Activated CD4-positive, alpha-beta memory T cell treated with anti-CD3 and anti-CD28 coated beads, Interleukin-2, amount 10 ng/mL, durations not matched to agents 7 days and 5 days (primary cell): ENCODE measurements around the gene ATRAID. TPM values are rescaled to one million over a fixed set of nuclear protein-coding genes. Genes with fewer than 3 reads are reported as not detected.
A peak's percentile ranks its signal among the peaks of the same experiment; 100 is the strongest.
"Not testable (repeated sequence)": the region's sequence is repeated elsewhere in the genome, so short reads cannot be mapped to it uniquely, and the experiment has no call there.

Source experiments
- CTCF ChIA-PET: fragments of 350-600 bp; sonication (Branson Sonifier 250); formaldehyde crosslinking; loops from one replicate; lab custom pipeline; 2021; ENCODE audit warnings: antibody characterized with exemption, inconsistent platforms; lab: Charles Lee
- POLR2A ChIA-PET: fragments of 350-600 bp; sonication (Branson Sonifier 250); formaldehyde crosslinking; loops from one replicate; lab custom pipeline; 2021; ENCODE audit warnings: antibody characterized with exemption; lab: Charles Lee
- DNase-seq: peaks from one replicate; pipeline ENCODE4 v3.0.0-alpha.2; 2020
- H3K27ac Mint-ChIP-seq: one replicate; pipeline ENCODE4 v1.8.0; 2021; ENCODE audit warnings: mild to moderate bottlenecking, mixed read lengths
- H3K27me3 Mint-ChIP-seq: one replicate; pipeline ENCODE4 v1.8.0; 2021; ENCODE audit warnings: mixed read lengths
- H3K36me3 Mint-ChIP-seq: one replicate; pipeline ENCODE4 v1.8.0; 2021; ENCODE audit warnings: low read depth, mixed read lengths
- H3K4me1 Mint-ChIP-seq: one replicate; pipeline ENCODE4 v1.8.0; 2021; ENCODE audit warnings: mixed read lengths
- H3K4me3 Mint-ChIP-seq: one replicate; pipeline ENCODE4 v1.8.0; 2021; ENCODE audit warnings: mild to moderate bottlenecking, mixed read lengths
- H3K9me3 Mint-ChIP-seq: one replicate; pipeline ENCODE4 v1.8.0; 2021; ENCODE audit warnings: mixed read lengths
- total RNA-seq, 2 experiments: library from RNA; stranded (reverse); gene quantifications; one replicate each; pipeline ENCODE4 v1.2.3, GENCODE V29; 2021

ATRAID gene
- total RNA-seq, 2 experiments from 2014 or later: 94.9 to 97.8 TPM

- POLR2A ChIA-PET: no interaction called here
- H3K36me3 Mint-ChIP-seq: no peaks in the 10 kb centered on the region
- no peak overlapping the region for H3K4me3 Mint-ChIP-seq
Measured at GRCh38 chr2:27179344-27180000, 32.4 kb upstream of the ATRAID start.

GRCh38 chr2:27182346-27182745 is 29.5 kb upstream of the ATRAID start:
- POLR2A ChIA-PET: no interaction called here
- no peaks in the 10 kb centered on the region for H3K9me3 Mint-ChIP-seq
- CTCF ChIA-PET: interaction anchor here (1.4 kb wide), 1 partner anchor 9 kb away, joined by 3 read pairs; no protein-coding TSS in a partner anchor

More at GRCh38 chr2:27179344-27180000, 32.4 kb upstream of the ATRAID start:
- Mint-ChIP-seq H3K27me3 (peaks cover 39% of the 10 kb centered on the region), H3K4me1 (no peaks in the 10 kb centered on the region), H3K9me3 (no peaks in the 10 kb centered on the region), H3K27ac (no peak overlapping the region)
- CTCF ChIA-PET: interaction anchor here (1.1 to 1.4 kb wide), 2 partner anchors 10 to 46 kb away, joined by 3 to 4 read pairs; partner anchors contain the start of gene PREB
- DNase-seq: no peak

GRCh38 chr2:27184115-27184514 is 27.7 kb upstream of the ATRAID start:
- no peak overlapping the region for H3K4me3 Mint-ChIP-seq
- ChIA-PET CTCF (interaction anchor here (0.9 kb wide), 1 partner anchor 196 kb away, joined by 3 read pairs; no protein-coding TSS in a partner anchor), POLR2A (interaction anchor here (0.9 to 1.4 kb wide), 2 partner anchors 28 to 34 kb away, joined by 3 to 4 read pairs; partner anchors contain the start of genes ATRAID and SLC5A6)
- H3K4me1 Mint-ChIP-seq: no peaks in the 10 kb centered on the region
- H3K27me3 Mint-ChIP-seq: peaks cover 38% of the 10 kb centered on the region
- H3K9me3 Mint-ChIP-seq: no peaks in the 10 kb centered on the region
- DNase-seq: no peak
- no peaks in the 10 kb centered on the region for H3K36me3 Mint-ChIP-seq
- no peak overlapping the region for H3K27ac Mint-ChIP-seq

More at GRCh38 chr2:27182346-27182745, 29.5 kb upstream of the ATRAID start:
- H3K4me3 Mint-ChIP-seq: no peak overlapping the region
- no peak overlapping the region for H3K27ac Mint-ChIP-seq
- no peaks in the 10 kb centered on the region for H3K36me3 Mint-ChIP-seq
- no peaks in the 10 kb centered on the region for H3K4me1 Mint-ChIP-seq
- H3K27me3 Mint-ChIP-seq: peaks cover 45% of the 10 kb centered on the region
- no peak for DNase-seq

- Mint-ChIP-seq H3K27me3 (peaks cover 31% of the 10 kb centered on the region), H3K4me1 (no peaks in the 10 kb centered on the region), H3K4me3 (no peak overlapping the region), H3K36me3 (no peaks in the 10 kb centered on the region), H3K27ac (no peak overlapping the region), H3K9me3 (no peaks in the 10 kb centered on the region)
- ChIA-PET POLR2A (interaction anchor here (1.3 to 1.4 kb wide), 2 partner anchors 26 to 36 kb away, joined by 3 to 4 read pairs; partner anchors contain the start of gene ATRAID), CTCF (interaction anchor here (1.1 to 1.2 kb wide), 2 partner anchors 14 to 16 kb away, joined by 3 to 5 read pairs; no protein-coding TSS in a partner anchor)
- no peak for DNase-seq
Measured at GRCh38 chr2:27185331-27186026, 26.4 kb upstream of the ATRAID start.

DNA sequence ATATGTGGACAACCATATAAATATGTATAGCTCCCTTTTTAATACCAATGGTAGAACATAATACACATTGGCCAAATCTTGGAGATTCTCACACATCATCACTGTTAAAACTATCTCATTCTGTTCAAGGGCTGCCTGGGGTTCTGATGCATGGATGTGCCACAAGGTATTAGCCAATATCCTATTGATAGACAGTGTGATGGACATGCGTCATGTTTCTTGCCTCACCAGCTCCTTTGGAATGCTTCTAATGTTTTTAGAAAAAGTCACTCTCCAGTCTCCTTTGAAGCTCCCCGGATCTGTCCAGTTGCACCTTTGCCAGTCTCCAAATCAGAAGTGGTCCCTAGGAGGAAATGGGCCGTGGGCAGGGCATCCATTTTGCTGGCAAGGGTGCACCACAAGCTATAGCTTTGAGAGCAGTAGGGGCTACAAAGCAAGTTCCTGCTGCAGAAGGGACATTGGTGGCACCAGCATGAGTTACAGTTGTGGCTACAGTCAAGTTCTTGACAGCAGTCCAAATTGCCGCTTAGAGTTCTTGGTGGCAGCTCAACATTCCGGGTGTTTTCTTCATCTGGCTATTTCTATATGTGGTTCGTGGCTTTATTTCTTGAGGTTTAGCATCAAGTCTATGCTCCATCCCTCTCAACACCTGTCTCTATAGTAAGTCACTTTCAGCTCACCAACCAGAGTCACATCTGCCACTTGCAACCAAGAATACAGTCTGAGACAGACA is 25.1 kb upstream of the ATRAID start:
- no peaks in the 10 kb centered on the region for H3K36me3 Mint-ChIP-seq
- no peaks in the 10 kb centered on the region for H3K4me1 Mint-ChIP-seq
- CTCF ChIA-PET: interaction anchor here (0.6 to 1.6 kb wide), 5 partner anchors 16 to 225 kb away, joined by 3 to 5 read pairs (median 3); no protein-coding TSS in a partner anchor
- peaks cover 25% of the 10 kb centered on the region for H3K27me3 Mint-ChIP-seq
- no peaks in the 10 kb centered on the region for H3K9me3 Mint-ChIP-seq
- no peak for DNase-seq
- H3K4me3 Mint-ChIP-seq: no peak overlapping the region
- no peak overlapping the region for H3K27ac Mint-ChIP-seq
- POLR2A ChIA-PET: interaction anchor here (1.3 kb wide), 1 partner anchor 25 kb away, joined by 3 read pairs; the partner anchor contains the start of gene ATRAID

DNA sequence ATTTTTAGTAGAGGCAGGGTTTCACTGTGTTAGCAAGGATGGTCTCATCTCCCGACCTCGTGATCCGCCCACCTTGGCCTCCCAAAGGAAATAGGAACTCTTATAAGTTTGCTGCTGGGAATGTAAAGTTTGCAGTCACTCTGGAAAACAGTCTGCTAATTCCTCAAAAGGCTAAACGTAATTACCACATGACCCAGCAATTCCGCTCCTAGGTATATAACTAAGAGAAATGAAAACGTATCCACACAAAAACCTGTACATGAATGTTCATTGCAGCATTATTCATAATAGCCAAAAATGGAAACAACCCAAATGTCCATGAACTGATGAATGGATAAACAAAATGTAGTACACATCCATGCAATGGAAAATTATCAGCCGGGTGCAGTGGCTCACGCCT is 21.9 kb upstream of the ATRAID start:
- DNase-seq: no peak
- POLR2A ChIA-PET: no interaction called here
- H3K36me3 Mint-ChIP-seq: no peaks in the 10 kb centered on the region
- H3K27me3 Mint-ChIP-seq: peaks cover 14% of the 10 kb centered on the region
- no peak overlapping the region for H3K4me3 Mint-ChIP-seq
- no peaks in the 10 kb centered on the region for H3K4me1 Mint-ChIP-seq
- CTCF ChIA-PET: no interaction called here
- no peak overlapping the region for H3K27ac Mint-ChIP-seq
- no peaks in the 10 kb centered on the region for H3K9me3 Mint-ChIP-seq

- DNase-seq: peak; percentile 45
- ChIA-PET CTCF (interaction anchor here (0.6 to 1.6 kb wide), 15 partner anchors 8 to 1654 kb away, joined by 3 to 12 read pairs (median 3); partner anchors contain the start of genes ABHD1 and KHK), POLR2A (no interaction called here)
- Mint-ChIP-seq H3K36me3 (no peaks in the 10 kb centered on the region), H3K27me3 (peaks cover 12% of the 10 kb centered on the region), H3K9me3 (no peaks in the 10 kb centered on the region), H3K4me1 (no peaks in the 10 kb centered on the region), H3K27ac (no peak overlapping the region), H3K4me3 (no peak overlapping the region)
Measured at GRCh38 chr2:27191070-27191829, 20.6 kb upstream of the ATRAID start.

DNA sequence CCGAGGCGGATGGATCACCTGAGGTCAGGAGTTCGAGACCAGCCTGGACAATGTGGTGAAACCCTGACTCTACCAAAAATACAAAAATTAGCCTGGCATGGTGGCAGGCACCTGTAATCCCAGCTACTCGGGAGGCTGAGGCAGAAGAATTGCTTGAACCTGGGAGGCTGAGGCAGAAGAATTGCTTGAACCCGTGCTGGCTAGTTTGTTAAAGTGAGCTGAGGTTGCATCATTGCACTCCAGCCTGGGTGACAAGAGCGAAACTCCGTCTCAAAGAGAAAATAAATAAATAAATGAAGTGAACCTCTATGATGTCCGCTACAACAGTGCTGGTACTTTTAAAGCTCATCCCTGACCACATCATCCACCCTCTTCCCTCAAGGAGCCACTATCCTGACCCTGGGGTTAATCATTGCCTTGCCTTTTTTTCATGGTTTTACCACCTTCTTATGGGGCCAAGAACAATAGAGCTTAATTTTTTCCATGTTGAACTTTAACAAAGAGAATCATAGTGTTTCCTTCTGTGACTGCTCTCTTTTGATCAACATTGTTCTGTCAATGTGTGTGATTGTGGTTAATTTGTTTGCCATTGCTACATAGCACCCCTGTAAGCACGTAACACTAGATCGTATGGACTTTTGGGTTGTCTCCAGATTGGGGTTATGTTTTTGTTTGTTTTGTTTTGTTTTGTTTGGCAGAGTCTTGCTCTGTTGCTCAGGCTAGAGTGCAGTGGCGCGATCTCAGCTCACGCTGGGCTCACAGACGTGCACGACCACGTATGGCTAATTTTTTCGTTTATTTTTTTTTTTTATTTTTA is 17.1 kb upstream of the ATRAID start:
- ChIA-PET POLR2A (no interaction called here), CTCF (no interaction called here)
- Mint-ChIP-seq H3K27ac (no peak overlapping the region), H3K36me3 (no peaks in the 10 kb centered on the region), H3K9me3 (no peaks in the 10 kb centered on the region), H3K4me3 (no peak overlapping the region), H3K27me3 (peaks cover 5% of the 10 kb centered on the region), H3K4me1 (no peaks in the 10 kb centered on the region)
- no peak for DNase-seq

DNA sequence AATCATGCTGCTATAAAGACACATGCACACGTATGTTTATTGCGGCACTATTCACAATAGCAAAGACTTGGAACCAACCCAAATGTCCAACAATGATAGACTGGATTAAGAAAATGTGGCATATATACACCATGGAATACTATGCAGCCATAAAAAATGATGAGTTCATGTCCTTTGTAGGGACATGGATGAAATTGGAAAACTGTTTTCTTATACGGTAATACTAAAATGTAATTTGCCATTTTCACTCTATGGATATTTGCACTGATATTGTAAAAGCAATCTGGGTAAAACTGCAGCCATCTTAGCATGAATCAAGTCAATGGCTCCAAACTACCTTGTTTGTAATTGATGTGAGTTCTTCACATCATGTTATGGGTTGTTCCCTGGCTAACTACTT is 16.0 kb upstream of the ATRAID start:
- DNase-seq, H3K27me3 Mint-ChIP-seq, H3K9me3 Mint-ChIP-seq, POLR2A ChIA-PET, H3K4me3 Mint-ChIP-seq, H3K27ac Mint-ChIP-seq, CTCF ChIA-PET, H3K4me1 Mint-ChIP-seq, H3K36me3 Mint-ChIP-seq: not testable (repeated sequence)

DNA sequence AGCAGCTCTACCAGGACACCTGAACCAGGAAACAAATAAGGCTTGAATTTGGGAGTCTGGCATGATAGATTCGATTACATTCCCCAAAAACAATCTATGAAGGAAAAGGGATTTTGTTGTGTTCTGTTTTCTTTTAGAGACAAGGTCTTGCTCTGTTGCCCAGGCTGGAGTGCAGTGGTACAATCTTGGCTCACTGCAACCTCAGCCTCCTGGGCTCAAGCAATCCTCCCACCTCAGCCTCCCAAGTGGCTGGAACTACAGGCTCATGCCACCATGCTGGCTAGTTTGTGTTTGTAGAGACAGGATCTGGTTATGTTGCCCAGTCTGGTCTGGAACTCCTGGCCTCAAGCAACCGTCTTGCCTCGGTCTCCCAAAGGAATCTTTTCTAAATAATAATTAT is 13.8 kb upstream of the ATRAID start:
- H3K9me3 Mint-ChIP-seq, H3K27me3 Mint-ChIP-seq, H3K4me1 Mint-ChIP-seq, H3K27ac Mint-ChIP-seq, DNase-seq, H3K4me3 Mint-ChIP-seq, POLR2A ChIA-PET, H3K36me3 Mint-ChIP-seq, CTCF ChIA-PET: not testable (repeated sequence)

GRCh38 chr2:27198627-27199026 is 13.2 kb upstream of the ATRAID start:
- Mint-ChIP-seq H3K27ac (no peak overlapping the region), H3K4me3 (no peak overlapping the region), H3K4me1 (peaks cover 7% of the 10 kb centered on the region), H3K27me3 (no peaks in the 10 kb centered on the region), H3K9me3 (no peaks in the 10 kb centered on the region), H3K36me3 (peaks cover 11% of the 10 kb centered on the region)
- DNase-seq: no peak
- CTCF ChIA-PET: no interaction called here
- POLR2A ChIA-PET: no interaction called here
